ENCODE data around the gene ZBTB21. TPM values are rescaled to one million over a fixed set of nuclear protein-coding genes. Genes with fewer than 3 reads are reported as not detected.

Gene ZBTB21
- total and polyA plus RNA-seq, 7 donors = 0.49 to 8.8 (median 4.5) TPM

DNA sequence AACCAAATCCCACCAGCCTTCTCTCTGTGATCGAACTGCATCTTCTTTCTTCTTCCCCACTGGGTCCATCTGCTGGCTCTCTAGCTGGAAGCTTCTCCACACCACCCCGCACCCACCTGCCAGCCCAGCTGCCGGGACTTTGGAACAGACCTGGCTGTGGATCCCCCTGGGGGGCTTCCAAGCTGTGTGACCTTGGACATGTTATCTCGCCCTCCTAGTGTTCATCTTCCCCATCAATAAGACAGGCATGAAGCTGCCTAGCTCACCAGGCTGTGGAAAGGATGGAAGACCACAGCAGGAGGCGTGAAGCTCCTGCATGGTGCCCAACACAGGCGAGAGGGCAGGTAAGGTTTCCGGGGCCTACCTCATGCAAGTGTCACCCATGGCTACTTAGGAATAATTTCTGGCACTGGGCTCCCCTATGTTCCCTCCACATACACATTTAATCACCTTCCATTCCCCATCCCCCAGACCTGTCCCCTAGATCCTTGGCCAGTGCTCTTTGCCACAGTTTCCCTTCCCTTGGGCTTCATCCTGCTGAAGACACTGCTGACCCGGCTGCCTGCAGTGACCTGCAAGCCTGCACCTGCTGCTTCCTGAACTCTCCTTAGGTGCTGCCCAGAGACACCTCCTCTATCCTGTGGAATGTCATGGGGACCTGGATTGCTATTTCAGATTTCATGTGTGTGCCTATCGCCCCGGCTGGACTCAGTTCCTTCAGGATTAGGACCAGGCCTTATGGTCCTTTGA is 43.1 kb downstream of the ZBTB21 start:
- Histone ChIP-seq H3K4me3 (no peak overlapping the region), H3K27ac (no peak overlapping the region), H3K4me1 (no peaks in the 10 kb centered on the region), H3K27me3 (ENCODE audit: insufficient read depth in 3 of 3, low read length in 2 of 3) (peaks cover 0 to 13% (median 0%) of the 10 kb centered on the region in 3 donors), H3K9me3 (no peaks in the 10 kb centered on the region), H3K36me3 (ENCODE audit: insufficient read depth in 1 of 2, low read depth in 1 of 2) (no peaks in the 10 kb centered on the region)
- no peak for TF ChIP-seq CTCF (IDR thresholded peaks at IDR 0.05)
- WGBS, 3 donors = 80 to 85% (median 84%) methylated on average over 8 to 10 of the region's 10 CpGs
- DNase-seq (peak in 1 of 2 donors; percentile 32), ATAC-seq (no peak)
- intact Hi-C loops (cut with DNase I) = no loop called here

- intact Hi-C loops (cut with DNase I) = no loop called here
- Histone ChIP-seq H3K27ac (no peak overlapping the region), H3K9me3 (no peaks in the 10 kb centered on the region), H3K27me3 (ENCODE audit: insufficient read depth in 3 of 3, low read length in 2 of 3) (peaks cover 0 to 16% (median 0%) of the 10 kb centered on the region in 3 donors), H3K4me1 (no peaks in the 10 kb centered on the region), H3K36me3 (ENCODE audit: insufficient read depth in 1 of 2, low read depth in 1 of 2) (no peaks in the 10 kb centered on the region), H3K4me3 (no peak overlapping the region)
- 70 to 77% (median 70%) methylated on average over 11 of the region's 11 CpGs for WGBS, 3 donors
- no peak for TF ChIP-seq CTCF (IDR thresholded peaks at IDR 0.05)
- ATAC-seq = no peak
- no peak for DNase-seq
Observed at GRCh38 chr21:41966041-41966833, 43.9 kb downstream of the ZBTB21 start.

GRCh38 chr21:41965461-41966013 is 44.6 kb downstream of the ZBTB21 start:
- intact Hi-C loops (cut with DNase I) = no loop called here
- no peak for ATAC-seq
- no peaks in the 10 kb centered on the region for H3K36me3 ChIP-seq (ENCODE audit: insufficient read depth in 1 of 2, low read depth in 1 of 2)
- no peak overlapping the region for H3K4me3 ChIP-seq
- H3K27me3 ChIP-seq (ENCODE audit: insufficient read depth in 3 of 3, low read length in 2 of 3) = peaks cover 0 to 16% (median 0%) of the 10 kb centered on the region in 3 donors
- no peak overlapping the region for H3K27ac ChIP-seq
- 85 to 89% (median 88%) methylated on average over 10 of the region's 10 CpGs for WGBS, 3 donors
- DNase-seq = no peak
- H3K4me1 ChIP-seq = no peaks in the 10 kb centered on the region
- no peak for TF ChIP-seq CTCF (IDR thresholded peaks at IDR 0.05)
- H3K9me3 ChIP-seq = no peaks in the 10 kb centered on the region

GRCh38 chr21:41965045-41965444 is 45.1 kb downstream of the ZBTB21 start:
- WGBS, 3 donors = 60 to 73% (median 60%) methylated on average over 5 of the region's 5 CpGs
- no peaks in the 10 kb centered on the region for H3K9me3 ChIP-seq
- TF ChIP-seq CTCF (IDR thresholded peaks at IDR 0.05) = no peak
- no peaks in the 10 kb centered on the region for H3K36me3 ChIP-seq (ENCODE audit: insufficient read depth in 1 of 2, low read depth in 1 of 2)
- no peak for DNase-seq
- ATAC-seq = no peak
- no peak overlapping the region for H3K4me3 ChIP-seq
- no peaks in the 10 kb centered on the region for H3K4me1 ChIP-seq
- peaks cover 0 to 16% (median 0%) of the 10 kb centered on the region in 3 donors for H3K27me3 ChIP-seq (ENCODE audit: insufficient read depth in 3 of 3, low read length in 2 of 3)
- intact Hi-C loops (cut with DNase I) = no loop called here
- H3K27ac ChIP-seq = no peak overlapping the region

Data from psoas muscle (tissue), 8 donors.